GM21390 (cell line): ENCODE results near the gene ARFGAP3.
"Not testable (repeated sequence)": the region's sequence is repeated elsewhere in the genome, so short reads cannot be mapped to it uniquely, and the experiment has no call there.

Experiments used
- ATAC-seq: cut with Tn5 transposase; IDR thresholded peaks from one replicate; pipeline ENCODE4 v1.9.1; 2021; ENCODE audit not compliant: unreplicated experiment

ARFGAP3 gene

DNA sequence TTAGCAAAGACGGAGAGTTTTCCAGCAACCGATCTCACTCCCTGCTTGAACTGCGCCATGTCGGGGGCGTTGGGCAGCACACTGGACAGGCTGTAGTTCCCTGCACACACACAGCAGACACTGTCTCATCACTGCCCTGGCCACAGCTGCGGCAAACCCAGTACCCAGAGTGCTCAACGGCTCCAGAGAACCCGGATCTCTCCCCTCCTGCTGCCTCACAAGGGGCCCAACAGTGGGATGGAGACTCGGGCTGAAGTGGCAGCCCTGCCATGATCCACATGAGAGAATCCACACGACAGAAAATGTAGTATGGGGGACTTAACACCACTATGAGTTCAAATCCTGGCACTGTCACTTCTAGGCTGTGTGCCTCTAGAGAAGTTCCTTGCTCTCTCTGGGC lies 58.0 kb downstream of the ARFGAP3 start:
- no peak for ATAC-seq

- no peak for ATAC-seq
Measured at GRCh38 chr22:42797011-42797410, 60.1 kb downstream of the ARFGAP3 start.

- no peak for ATAC-seq
Measured at GRCh38 chr22:42796081-42796480, 61.0 kb downstream of the ARFGAP3 start.

GRCh38 chr22:42794551-42795510 lies 62.2 kb downstream of the ARFGAP3 start:
- ATAC-seq = no peak

DNA sequence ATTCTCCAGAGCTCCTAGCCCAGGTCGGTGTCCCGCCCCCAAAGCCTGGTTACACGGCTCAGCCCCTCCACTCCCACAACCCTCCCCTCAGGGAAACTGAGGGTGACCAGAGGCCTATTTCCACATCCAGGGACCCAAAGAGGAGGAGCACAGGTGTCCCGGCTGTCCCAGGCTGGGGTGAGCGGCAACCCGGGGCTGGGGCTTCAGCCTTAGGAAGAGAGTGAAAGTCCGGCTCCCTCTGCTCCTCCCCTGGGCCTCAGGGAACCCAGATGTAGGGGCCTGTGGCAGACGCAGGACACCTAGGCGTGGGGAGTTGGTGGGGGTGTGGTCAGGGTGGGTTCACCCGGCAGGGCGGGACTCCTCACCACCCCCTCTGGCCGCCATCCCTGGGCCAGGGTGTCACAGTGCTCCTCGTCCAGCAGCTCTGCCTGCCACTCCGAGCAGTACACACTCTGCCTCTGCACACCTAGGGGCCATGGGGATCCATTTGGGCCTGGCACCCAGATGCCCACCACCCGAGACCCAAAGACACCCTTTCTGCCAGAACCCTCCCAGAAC lies 63.1 kb downstream of the ARFGAP3 start:
- no peak for ATAC-seq

GRCh38 chr22:42792909-42793847 lies 63.9 kb downstream of the ARFGAP3 start:
- no peak for ATAC-seq

GRCh38 chr22:42792453-42792908 lies 64.6 kb downstream of the ARFGAP3 start:
- no peak for ATAC-seq

GRCh38 chr22:42791721-42792452 lies 65.2 kb downstream of the ARFGAP3 start:
- ATAC-seq = no peak

DNA sequence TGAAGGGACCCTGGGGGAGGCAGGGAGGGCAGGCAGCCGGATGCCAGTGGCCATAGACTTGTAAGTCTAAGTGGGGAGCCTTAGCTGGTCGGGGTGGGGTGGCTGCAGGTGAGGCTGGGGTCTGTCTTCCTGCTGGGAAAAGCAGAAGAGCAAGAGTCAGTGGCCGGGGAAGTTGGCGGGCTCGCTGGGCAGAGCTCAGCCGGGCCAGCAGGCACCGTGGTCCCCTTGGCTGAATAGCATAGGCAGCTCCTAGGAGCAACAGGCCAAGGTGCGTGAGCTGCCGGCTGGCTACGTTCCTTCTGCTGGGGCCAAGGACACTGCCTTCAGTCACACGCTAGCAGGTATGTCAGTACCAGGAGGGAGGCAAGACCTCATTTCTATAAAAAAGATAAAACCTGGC lies 68.6 kb downstream of the ARFGAP3 start:
- no peak for ATAC-seq

- no peak for ATAC-seq
Measured at GRCh38 chr22:42788021-42788420, 69.1 kb downstream of the ARFGAP3 start.

GRCh38 chr22:42787357-42787736 lies 69.7 kb downstream of the ARFGAP3 start:
- no peak for ATAC-seq

DNA sequence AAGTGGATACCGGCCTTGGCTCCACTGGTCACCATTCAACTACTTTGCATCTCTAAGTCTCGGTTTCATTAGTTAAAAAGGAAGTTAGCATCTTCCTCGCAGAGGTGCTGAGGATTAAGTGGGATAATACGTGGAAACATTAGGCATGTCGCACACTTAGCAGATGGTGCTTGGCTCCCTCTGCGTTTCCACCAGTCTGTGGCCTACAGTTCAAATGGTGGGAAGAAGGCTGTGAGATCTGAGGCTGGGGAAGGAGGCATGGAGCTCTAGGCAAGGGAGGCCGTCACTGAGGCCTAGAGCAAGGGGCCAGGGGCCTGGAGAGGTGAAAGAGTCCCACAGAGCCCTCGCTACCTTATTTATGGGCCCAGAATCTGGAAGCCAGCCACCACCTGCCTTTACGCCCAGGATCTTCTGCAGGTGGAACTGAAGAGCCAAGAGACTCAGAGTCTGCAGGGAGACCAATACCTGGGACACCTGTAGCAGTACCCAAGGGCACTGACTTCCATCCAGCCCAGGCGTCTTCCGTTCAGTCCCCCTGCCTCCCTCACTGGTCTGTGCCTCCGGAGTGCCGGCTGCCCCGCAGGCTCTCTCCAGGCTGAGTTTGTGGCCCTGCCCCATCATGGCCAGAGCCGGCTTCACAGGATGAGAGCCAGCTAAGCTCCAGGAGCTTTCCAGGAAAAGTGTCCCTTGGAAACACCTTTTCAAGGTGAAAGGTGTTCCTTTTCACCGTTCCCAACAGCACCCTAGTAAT lies 70.3 kb downstream of the ARFGAP3 start:
- no peak for ATAC-seq

DNA sequence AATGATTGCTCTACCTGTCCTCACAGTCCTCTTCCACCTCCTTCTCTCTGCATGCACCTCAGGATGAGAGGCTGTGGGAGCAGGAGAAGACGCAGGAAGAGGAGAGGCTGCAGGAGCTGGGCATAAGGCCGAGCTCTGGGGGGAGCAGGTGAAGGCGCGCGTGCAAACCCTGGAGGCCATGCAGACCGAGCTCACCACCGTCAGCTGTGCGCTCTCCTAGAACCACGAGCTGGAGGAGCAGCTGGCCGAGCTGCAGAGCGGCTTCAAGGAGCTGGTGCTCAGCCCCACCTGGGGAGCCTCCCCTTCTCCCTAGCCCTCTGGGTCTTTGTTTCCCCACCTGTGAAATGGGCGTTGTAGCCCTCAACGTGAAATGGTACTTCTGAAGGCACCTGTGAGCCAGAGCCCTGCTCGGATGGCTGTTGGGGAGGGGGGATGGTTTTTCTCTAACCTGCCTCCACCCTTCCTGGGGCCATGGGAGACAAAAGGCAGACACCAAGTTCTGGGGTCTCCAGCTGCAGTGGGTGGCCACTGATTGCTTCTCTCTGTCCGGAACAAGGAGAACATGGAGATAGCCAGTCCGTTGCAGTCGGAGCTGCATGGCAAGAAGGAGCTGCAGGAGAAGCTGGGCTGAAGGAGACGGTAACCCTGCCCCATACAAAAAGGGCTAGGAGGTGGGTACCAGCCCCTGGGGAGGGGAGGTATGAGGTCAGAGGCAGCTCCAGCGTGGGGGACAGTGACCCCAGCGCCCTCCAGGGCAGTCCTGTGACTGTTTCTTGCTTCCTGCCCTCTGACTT lies 71.2 kb downstream of the ARFGAP3 start:
- ATAC-seq = no peak

DNA sequence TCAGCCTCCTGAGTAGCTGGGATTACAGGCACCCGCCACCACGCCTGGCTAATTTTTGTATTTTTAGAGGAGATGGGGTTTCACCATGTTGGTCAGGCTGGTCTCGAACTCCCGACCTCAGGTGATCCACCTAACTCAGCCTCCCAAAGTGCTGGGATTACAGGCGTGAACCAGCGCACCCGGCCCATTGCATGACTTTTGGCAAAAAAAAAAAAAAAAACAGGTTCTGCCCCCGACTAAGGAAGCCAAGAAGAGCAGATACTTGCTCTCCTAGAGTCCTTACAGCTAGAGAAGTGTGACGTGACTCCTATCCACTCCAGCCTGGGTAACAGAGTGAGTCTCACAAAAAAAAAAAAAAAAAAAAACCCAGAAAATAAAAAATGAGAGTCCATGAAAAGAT lies 74.8 kb downstream of the ARFGAP3 start:
- ATAC-seq = not testable (repeated sequence)

DNA sequence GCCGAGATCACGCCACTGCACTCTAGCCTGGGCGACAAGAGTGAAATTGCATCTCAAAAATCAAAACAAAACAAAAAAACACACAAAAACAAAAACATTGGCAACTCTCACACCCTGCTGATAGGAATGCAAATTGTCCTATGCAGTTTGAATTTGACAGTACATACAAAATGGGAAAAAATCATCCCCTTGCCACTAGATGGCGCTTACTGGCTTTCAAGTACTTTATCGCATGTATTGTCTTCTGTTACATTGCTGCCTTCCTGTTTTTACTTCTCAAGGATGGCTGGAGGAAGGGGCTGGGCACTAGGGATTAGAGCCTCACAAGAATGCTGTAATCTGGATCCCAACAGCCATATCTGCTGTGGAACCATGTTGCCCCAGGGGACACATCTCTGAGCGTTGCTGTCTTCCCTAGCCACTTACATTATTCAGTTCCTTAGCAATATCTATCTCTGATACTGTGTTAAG lies 77.0 kb downstream of the ARFGAP3 start:
- no peak for ATAC-seq

DNA sequence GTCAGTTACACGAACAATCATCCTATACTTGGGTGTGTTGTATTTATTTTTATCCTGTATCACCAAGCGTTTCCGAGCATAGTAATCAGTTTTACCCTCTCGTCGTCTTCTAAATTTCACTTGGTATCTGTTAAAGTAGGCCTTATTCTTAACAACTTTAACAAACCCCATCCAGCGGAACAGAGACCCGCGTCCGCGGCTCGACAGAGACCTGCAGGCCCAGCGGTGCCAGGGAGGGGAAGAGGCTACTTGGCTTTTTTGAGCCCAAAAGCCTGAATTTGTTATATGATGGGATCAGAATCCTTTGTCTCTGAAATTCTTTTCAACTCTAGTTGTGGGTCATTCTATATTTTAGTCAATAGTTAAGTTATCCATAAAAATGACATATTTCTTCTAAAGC lies 79.9 kb downstream of the ARFGAP3 start:
- no peak for ATAC-seq

- ATAC-seq = no peak
Measured at GRCh38 chr22:42773167-42773566, 83.9 kb downstream of the ARFGAP3 start.

GRCh38 chr22:42772647-42773046 lies 84.4 kb downstream of the ARFGAP3 start:
- ATAC-seq = no peak
